Measurements from ENCODE around the gene SLC25A47. TPM values are rescaled to one million over a fixed set of nuclear protein-coding genes. Genes with fewer than 3 reads are reported as not detected.

Gene SLC25A47
- total RNA-seq, 1 experiment from 2014 or later, result not detected

DNA sequence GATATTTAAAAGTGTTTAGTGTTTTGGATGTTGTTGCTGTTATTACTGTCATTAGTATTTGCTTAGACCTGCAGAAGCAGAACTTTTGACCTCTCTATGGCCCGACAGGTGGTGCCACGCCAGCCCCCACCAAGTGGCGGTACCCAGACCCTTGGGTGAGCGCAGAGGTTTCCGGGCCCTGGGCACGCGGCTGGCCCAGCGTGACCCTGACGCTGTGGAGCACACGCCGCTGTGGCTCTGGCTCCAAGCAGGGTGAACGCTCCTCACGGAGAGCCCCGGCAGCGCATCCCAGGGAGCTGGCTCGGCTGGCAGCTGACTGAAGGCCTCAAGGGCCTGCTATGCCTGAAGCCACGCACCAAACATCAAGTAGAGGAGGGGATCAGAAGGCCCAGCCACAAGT is 22.6 kb downstream of the SLC25A47 start:
- DNase-seq, result no peak
- H3K9me2 ChIP-seq (replicated peaks; ENCODE audit: insufficient read depth, low read length), result no peaks in the 10 kb centered on the region
- no peaks in the 10 kb centered on the region for H3K79me2 ChIP-seq (ENCODE audit: low read length)
- no peaks in the 10 kb centered on the region for H4K20me1 ChIP-seq (ENCODE audit: insufficient read depth, low read depth, low read length)
- H2AFZ ChIP-seq (ENCODE audit: low read length), result no peak overlapping the region
- no peaks in the 10 kb centered on the region for H3K27me3 ChIP-seq (ENCODE audit: low read length)
- no peak overlapping the region for H3K4me3 ChIP-seq (ENCODE audit: low read length)
- H3K27ac ChIP-seq (ENCODE audit: low read length), result no peak overlapping the region
- no peaks in the 10 kb centered on the region for H3K9me3 ChIP-seq (ENCODE audit: low read length)
- no peaks in the 10 kb centered on the region for H3K36me3 ChIP-seq (ENCODE audit: insufficient read depth, low read length)
- H3K4me2 ChIP-seq (ENCODE audit: low read depth, low read length, poor library complexity, severe bottlenecking), result no peak overlapping the region
- H3K4me1 ChIP-seq (ENCODE audit: low read length), result peaks cover 18% of the 10 kb centered on the region
- H3K9ac ChIP-seq (ENCODE audit: low read length), result no peak overlapping the region

DNA sequence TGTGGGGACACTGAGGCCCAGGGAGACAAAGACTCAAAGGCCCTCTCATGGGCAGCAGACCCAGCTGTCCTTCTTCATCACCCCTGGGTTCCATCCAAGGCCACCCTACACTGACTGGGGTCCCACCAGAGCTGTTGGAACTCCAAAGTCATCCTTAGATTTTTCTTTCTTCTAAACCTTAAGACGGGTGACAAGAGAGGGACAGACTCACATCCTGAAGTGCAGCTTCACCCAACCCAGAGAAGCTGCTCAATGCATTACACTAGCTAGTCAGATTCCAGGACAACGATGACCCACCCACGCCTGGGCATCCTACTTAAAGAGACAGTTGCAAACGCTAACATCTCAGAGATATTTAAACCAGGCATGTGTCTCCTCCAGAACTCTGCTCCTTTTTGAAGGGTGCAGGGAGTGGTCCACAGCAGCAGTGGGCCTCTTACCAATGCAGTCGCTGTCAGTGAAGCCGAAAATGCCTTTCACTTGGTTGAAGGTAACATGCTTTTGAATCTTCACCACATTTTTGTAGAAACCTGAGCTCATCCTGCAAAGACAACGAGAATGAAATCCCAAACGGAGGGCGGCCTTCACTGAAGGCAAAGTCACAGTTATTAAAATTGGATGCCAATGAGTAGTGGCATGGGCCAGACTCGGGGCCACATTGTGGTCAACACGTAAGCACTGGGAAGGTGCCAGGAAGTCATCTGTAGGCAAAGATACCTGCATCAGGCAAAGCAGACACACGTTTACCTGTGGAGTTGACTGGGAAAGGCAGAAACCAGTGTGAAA is 23.4 kb downstream of the SLC25A47 start:
- H3K36me3 ChIP-seq (ENCODE audit: insufficient read depth, low read length), result no peaks in the 10 kb centered on the region
- H3K4me1 ChIP-seq (ENCODE audit: low read length), result peaks cover 10% of the 10 kb centered on the region
- no peaks in the 10 kb centered on the region for H3K9me3 ChIP-seq (ENCODE audit: low read length)
- H3K4me3 ChIP-seq (ENCODE audit: low read length), result no peak overlapping the region
- DNase-seq, result no peak
- no peak overlapping the region for H3K27ac ChIP-seq (ENCODE audit: low read length)
- H3K4me2 ChIP-seq (ENCODE audit: low read depth, low read length, poor library complexity, severe bottlenecking), result no peak overlapping the region
- no peak overlapping the region for H3K9ac ChIP-seq (ENCODE audit: low read length)
- no peaks in the 10 kb centered on the region for H3K9me2 ChIP-seq (replicated peaks; ENCODE audit: insufficient read depth, low read length)
- H3K27me3 ChIP-seq (ENCODE audit: low read length), result no peaks in the 10 kb centered on the region
- no peak overlapping the region for H2AFZ ChIP-seq (ENCODE audit: low read length)
- no peaks in the 10 kb centered on the region for H4K20me1 ChIP-seq (ENCODE audit: insufficient read depth, low read depth, low read length)
- H3K79me2 ChIP-seq (ENCODE audit: low read length), result no peaks in the 10 kb centered on the region

DNA sequence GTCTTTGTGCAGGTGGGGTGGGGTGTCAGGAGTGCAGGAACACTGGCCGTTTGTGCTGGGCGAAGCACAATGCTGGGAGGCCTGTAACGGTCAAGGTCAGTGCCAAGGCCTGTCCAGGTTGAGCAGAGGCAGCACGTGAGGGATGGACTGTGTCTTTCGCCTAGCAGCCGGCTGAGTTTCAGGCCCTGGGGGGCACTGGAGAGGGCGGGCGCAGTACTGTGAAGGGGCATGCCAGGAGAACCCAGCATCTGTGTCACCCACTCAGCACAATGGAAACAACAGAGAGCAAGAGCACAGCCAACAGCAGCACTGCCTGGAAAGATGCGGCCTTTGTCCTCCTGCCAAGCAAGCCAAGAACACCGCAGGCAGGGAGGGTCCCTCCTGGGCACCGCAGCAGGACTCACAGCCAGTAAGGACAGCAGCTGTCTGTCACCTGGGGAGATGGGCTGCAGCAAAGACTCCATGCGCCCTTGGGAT is 25.2 kb downstream of the SLC25A47 start:
- no peaks in the 10 kb centered on the region for H4K20me1 ChIP-seq (ENCODE audit: insufficient read depth, low read depth, low read length)
- H3K9me3 ChIP-seq (ENCODE audit: low read length), result no peaks in the 10 kb centered on the region
- no peak overlapping the region for H3K4me3 ChIP-seq (ENCODE audit: low read length)
- no peak overlapping the region for H2AFZ ChIP-seq (ENCODE audit: low read length)
- H3K27me3 ChIP-seq (ENCODE audit: low read length), result no peaks in the 10 kb centered on the region
- H3K4me1 ChIP-seq (ENCODE audit: low read length), result no peaks in the 10 kb centered on the region; the same call in 1 of the 2 replicates
- H3K9me2 ChIP-seq (replicated peaks; ENCODE audit: insufficient read depth, low read length), result no peaks in the 10 kb centered on the region
- H3K79me2 ChIP-seq (ENCODE audit: low read length), result no peaks in the 10 kb centered on the region
- no peak for DNase-seq
- H3K27ac ChIP-seq (ENCODE audit: low read length), result no peak overlapping the region
- H3K9ac ChIP-seq (ENCODE audit: low read length), result no peak overlapping the region
- H3K4me2 ChIP-seq (ENCODE audit: low read depth, low read length, poor library complexity, severe bottlenecking), result no peak overlapping the region
- H3K36me3 ChIP-seq (ENCODE audit: insufficient read depth, low read length), result peaks cover 5% of the 10 kb centered on the region; the same call in 1 of the 2 replicates

DNA sequence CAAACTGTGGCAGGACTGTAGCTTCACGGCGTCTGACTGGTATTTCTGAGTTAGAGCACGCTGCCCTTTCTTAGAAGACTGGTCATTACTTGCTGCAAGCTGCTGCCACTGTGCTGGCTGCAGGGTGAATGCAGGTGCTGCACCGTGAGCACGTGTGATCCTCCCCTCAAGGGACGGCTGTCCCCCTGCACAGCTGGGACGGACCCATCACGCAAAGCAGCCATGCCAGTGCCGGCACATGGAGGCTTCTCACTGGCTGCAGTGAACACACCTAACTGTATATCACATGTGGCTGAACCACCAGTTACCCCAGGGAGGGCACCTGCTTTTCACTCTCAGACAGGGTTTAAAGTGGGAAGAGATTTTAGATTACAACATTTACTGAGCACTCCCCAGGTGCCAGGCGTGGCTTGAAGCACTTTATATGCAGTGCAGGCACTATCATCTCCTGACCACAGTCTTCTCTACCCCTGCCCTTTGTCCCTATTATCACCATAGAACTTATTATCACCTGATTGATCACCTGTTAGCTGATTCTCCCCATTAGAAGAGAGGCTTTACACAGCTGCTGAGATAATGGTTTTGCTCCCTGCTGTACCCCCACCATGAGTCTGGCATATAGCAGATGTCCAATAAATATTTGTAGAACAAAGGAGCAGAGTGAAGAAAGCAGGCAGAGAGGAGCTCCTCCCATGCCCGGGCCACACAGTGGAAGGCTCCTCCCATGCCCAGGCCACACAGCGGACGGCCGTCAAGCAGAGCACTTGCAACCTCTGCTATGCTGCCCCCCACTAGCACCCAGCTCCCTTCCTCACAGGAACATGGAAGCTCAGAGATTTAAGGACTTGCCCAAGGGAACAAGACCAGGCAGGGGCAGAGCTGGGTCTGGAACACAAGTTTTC is 25.9 kb downstream of the SLC25A47 start:
- H3K27me3 ChIP-seq (ENCODE audit: low read length), result no peaks in the 10 kb centered on the region
- H3K27ac ChIP-seq (ENCODE audit: low read length), result peak overlapping the region; percentile 34; the same call in 1 of the 2 replicates
- no peak for DNase-seq
- H3K9me2 ChIP-seq (replicated peaks; ENCODE audit: insufficient read depth, low read length), result no peaks in the 10 kb centered on the region
- H3K36me3 ChIP-seq (ENCODE audit: insufficient read depth, low read length), result peaks cover 13% of the 10 kb centered on the region; the same call in 1 of the 2 replicates
- H3K4me1 ChIP-seq (ENCODE audit: low read length), result no peaks in the 10 kb centered on the region; the same call in 1 of the 2 replicates
- no peak overlapping the region for H3K4me2 ChIP-seq (ENCODE audit: low read depth, low read length, poor library complexity, severe bottlenecking)
- H2AFZ ChIP-seq (ENCODE audit: low read length), result no peak overlapping the region
- H3K4me3 ChIP-seq (ENCODE audit: low read length), result no peak overlapping the region
- no peaks in the 10 kb centered on the region for H4K20me1 ChIP-seq (ENCODE audit: insufficient read depth, low read depth, low read length)
- no peak overlapping the region for H3K9ac ChIP-seq (ENCODE audit: low read length)
- H3K9me3 ChIP-seq (ENCODE audit: low read length), result no peaks in the 10 kb centered on the region
- no peaks in the 10 kb centered on the region for H3K79me2 ChIP-seq (ENCODE audit: low read length)

DNA sequence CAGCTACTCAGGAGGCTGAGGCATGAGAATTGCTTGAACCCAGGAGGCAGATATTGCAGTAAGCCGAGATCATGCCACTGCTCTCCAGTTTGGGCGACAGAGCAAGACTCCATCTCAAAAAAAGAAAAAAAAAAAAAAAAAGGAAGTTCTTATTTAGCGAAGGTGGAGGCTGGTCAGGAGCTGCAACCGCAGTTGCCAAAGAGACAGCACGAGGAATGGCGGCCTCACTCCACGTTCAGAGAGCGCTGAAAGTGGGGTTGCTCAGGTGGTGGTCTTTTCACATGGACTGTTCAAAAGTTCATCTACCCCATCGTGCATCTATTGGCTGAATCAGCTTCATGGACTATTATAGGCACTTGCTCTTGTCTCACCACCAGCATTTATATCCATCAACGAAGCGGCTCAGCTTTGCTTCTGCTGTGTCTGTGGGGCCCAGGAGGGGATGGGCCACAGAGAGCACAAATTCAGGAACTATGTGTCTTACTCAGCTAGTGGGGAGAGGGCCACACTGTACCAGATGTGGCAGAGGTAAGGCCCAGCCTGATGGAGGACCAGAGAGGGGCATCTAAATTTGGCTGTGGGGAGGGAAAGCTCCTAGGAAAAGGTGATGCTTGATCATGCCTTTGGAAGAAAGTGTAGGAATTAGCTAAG is 27.3 kb downstream of the SLC25A47 start:
- Histone ChIP-seq H3K4me2 (ENCODE audit: low read depth, low read length, poor library complexity, severe bottlenecking) (no peak overlapping the region), H3K4me3 (ENCODE audit: low read length) (no peak overlapping the region), H3K9ac (ENCODE audit: low read length) (no peak overlapping the region), H3K27me3 (ENCODE audit: low read length) (no peaks in the 10 kb centered on the region), H3K79me2 (ENCODE audit: low read length) (no peaks in the 10 kb centered on the region), H3K36me3 (ENCODE audit: insufficient read depth, low read length) (peaks cover 20% of the 10 kb centered on the region; the same call in 1 of the 2 replicates), H3K27ac (ENCODE audit: low read length) (no peak overlapping the region), H3K9me2 (replicated peaks; ENCODE audit: insufficient read depth, low read length) (no peaks in the 10 kb centered on the region), H3K9me3 (ENCODE audit: low read length) (no peaks in the 10 kb centered on the region), H3K4me1 (ENCODE audit: low read length) (no peaks in the 10 kb centered on the region; the same call in 1 of the 2 replicates), H4K20me1 (ENCODE audit: insufficient read depth, low read depth, low read length) (no peaks in the 10 kb centered on the region), H2AFZ (ENCODE audit: low read length) (no peak overlapping the region)
- no peak for DNase-seq

DNA sequence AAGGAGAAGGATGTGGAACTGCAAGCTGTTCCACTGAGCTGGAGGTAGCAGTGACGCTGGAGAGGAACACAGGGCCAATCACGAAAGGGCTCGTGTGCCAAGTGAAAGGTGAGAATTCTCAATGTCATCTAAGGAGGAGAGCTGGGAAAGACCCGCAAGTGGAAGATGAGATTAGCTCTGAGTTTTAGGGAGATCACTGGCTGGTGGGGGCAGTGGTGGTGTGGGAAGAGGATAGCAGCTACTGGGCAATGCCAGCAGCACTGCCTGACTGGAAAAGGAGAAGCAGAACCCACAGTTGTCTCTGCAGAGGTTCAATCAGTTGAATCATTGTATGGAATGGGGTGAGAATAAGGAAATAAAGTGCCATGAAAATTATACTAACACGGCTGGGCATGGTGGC is 27.8 kb downstream of the SLC25A47 start:
- Histone ChIP-seq H3K79me2 (ENCODE audit: low read length) (no peaks in the 10 kb centered on the region), H2AFZ (ENCODE audit: low read length) (no peak overlapping the region), H3K9ac (ENCODE audit: low read length) (no peak overlapping the region), H3K9me3 (ENCODE audit: low read length) (no peaks in the 10 kb centered on the region), H3K4me1 (ENCODE audit: low read length) (peaks cover 5% of the 10 kb centered on the region), H3K9me2 (replicated peaks; ENCODE audit: insufficient read depth, low read length) (no peaks in the 10 kb centered on the region), H3K4me2 (ENCODE audit: low read depth, low read length, poor library complexity, severe bottlenecking) (no peak overlapping the region), H3K4me3 (ENCODE audit: low read length) (no peak overlapping the region), H3K27ac (ENCODE audit: low read length) (no peak overlapping the region), H4K20me1 (ENCODE audit: insufficient read depth, low read depth, low read length) (no peaks in the 10 kb centered on the region), H3K36me3 (ENCODE audit: insufficient read depth, low read length) (peaks cover 25% of the 10 kb centered on the region), H3K27me3 (ENCODE audit: low read length) (no peaks in the 10 kb centered on the region)
- no peak for DNase-seq

DNA sequence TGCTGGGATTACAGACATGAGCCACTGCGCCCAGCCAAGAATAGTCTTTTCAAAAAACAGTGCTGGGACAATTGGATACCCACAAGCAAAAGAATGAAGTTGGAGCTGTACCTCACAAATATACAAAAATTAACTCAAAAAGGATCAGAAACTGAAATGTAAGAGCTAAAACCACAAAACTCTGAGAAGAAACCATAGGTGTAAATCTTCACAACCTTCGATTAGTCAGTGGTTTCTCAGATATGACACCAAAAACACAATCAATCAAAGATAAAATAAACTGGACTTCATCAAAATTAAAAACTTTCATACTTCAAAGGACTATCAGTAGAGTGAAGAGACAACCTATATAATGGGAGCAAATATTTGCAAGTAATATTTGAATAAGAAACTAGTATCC is 35.3 kb downstream of the SLC25A47 start:
- no peaks in the 10 kb centered on the region for H3K9me2 ChIP-seq (replicated peaks; ENCODE audit: insufficient read depth, low read length)
- no peaks in the 10 kb centered on the region for H3K79me2 ChIP-seq (ENCODE audit: low read length)
- DNase-seq, result no peak
- H2AFZ ChIP-seq (ENCODE audit: low read length), result no peak overlapping the region
- H3K4me1 ChIP-seq (ENCODE audit: low read length), result peaks cover 16% of the 10 kb centered on the region
- peaks cover 8% of the 10 kb centered on the region for H3K9me3 ChIP-seq (ENCODE audit: low read length)
- no peaks in the 10 kb centered on the region for H3K27me3 ChIP-seq (ENCODE audit: low read length)
- no peak overlapping the region for H3K4me3 ChIP-seq (ENCODE audit: low read length)
- H4K20me1 ChIP-seq (ENCODE audit: insufficient read depth, low read depth, low read length), result no peaks in the 10 kb centered on the region
- H3K4me2 ChIP-seq (ENCODE audit: low read depth, low read length, poor library complexity, severe bottlenecking), result no peak overlapping the region
- H3K36me3 ChIP-seq (ENCODE audit: insufficient read depth, low read length), result peaks cover 56% of the 10 kb centered on the region
- H3K9ac ChIP-seq (ENCODE audit: low read length), result no peak overlapping the region
- H3K27ac ChIP-seq (ENCODE audit: low read length), result no peak overlapping the region
